Colonic mucosa (tissue), 4 donors: ENCODE results near the gene ZPBP. TPM values are rescaled to one million over a fixed set of nuclear protein-coding genes. Genes with fewer than 3 reads are reported as not detected.
"Not testable (repeated sequence)": the region's sequence is repeated elsewhere in the genome, so short reads cannot be mapped to it uniquely, and the experiment has no call there.

Experiments used
- DNase-seq: peaks from one replicate; pipeline ENCODE4 v3.0.0-alpha.2; 2020
- H3K27ac ChIP-seq: fragments of 200-600 bp; one replicate; pipeline ENCODE4 v1.8.0; 2021
- H3K27me3 ChIP-seq: fragments of 200-600 bp; one replicate; pipeline ENCODE4 v1.8.0; 2021
- H3K36me3 ChIP-seq: fragments of 200-600 bp; one replicate; pipeline ENCODE4 v1.8.0; 2021
- H3K4me1 ChIP-seq: fragments of 200-600 bp; one replicate; pipeline ENCODE4 v1.8.0; 2021; ENCODE audit warnings: mild to moderate bottlenecking
- H3K4me3 ChIP-seq: fragments of 200-600 bp; one replicate; pipeline ENCODE4 v1.8.0; 2021
- H3K9ac ChIP-seq, 2 donors: one replicate each; pipeline ENCODE4 v1.7.0; 2013; ENCODE audit warnings: control low read depth in 2 of 2, low read depth in 2 of 2, low read length in 2 of 2
- H3K9me3 ChIP-seq: fragments of 200-600 bp; one replicate; pipeline ENCODE4 v1.8.0; 2021
- CTCF ChIP-seq: fragments of 200-600 bp; IDR thresholded peaks from one replicate; pipeline ENCODE4 v1.8.0; 2022; ENCODE audit warnings: antibody characterized with exemption, mild to moderate bottlenecking
- intact Hi-C: fragments of 100-400 bp; cut with DNase I; formaldehyde crosslinking; loops from one replicate; pipeline ENCODE4 v1.14.1; 2022
- total RNA-seq, 2 donors: library from RNA; stranded (reverse); fragmentation: NEBNext Ultra II Directional in 1 of 2; extraction: Animal tissue kit (Norgen Biotek cat#: 25700) in 1 of 2; gene quantifications; one replicate each; pipeline ENCODE4 v1.2.1, GENCODE V29; 2021
- donor health status: healthy.
- donor health status: DM: no; HTN: no; CAD: no.
- donor health status: DM: no; HTN: no; CAD: no.

Gene ZPBP
- total RNA-seq, 2 donors from 2014 or later, result not detected

- intact Hi-C loops, result no loop called here
- no peak for DNase-seq
- no peaks in the 10 kb centered on the region for H3K4me1 ChIP-seq
- H3K27me3 ChIP-seq, result no peaks in the 10 kb centered on the region
- H3K9ac ChIP-seq, result no peak overlapping the region
- H3K27ac ChIP-seq, result no peak overlapping the region
- no peak overlapping the region for H3K4me3 ChIP-seq
- no peaks in the 10 kb centered on the region for H3K36me3 ChIP-seq
- no peak for TF ChIP-seq CTCF
- H3K9me3 ChIP-seq, result no peaks in the 10 kb centered on the region
These were observed 45.3 kb downstream of the ZPBP start for GRCh38 chr7:50047716-50048115.

- DNase-seq, H3K9me3 ChIP-seq, H3K9ac ChIP-seq, H3K4me3 ChIP-seq, H3K36me3 ChIP-seq, H3K27me3 ChIP-seq, H3K4me1 ChIP-seq, H3K27ac ChIP-seq, intact Hi-C loops: not testable (repeated sequence)
These were observed 51.9 kb downstream of the ZPBP start for GRCh38 chr7:50041165-50041564.

GRCh38 chr7:50037086-50037485 is 56.0 kb downstream of the ZPBP start:
- Histone ChIP-seq H3K36me3 (no peaks in the 10 kb centered on the region), H3K27me3 (no peaks in the 10 kb centered on the region), H3K9ac (no peak overlapping the region), H3K4me1 (no peaks in the 10 kb centered on the region), H3K9me3 (no peaks in the 10 kb centered on the region), H3K27ac (no peak overlapping the region), H3K4me3 (no peak overlapping the region)
- intact Hi-C loops, result no loop called here
- no peak for DNase-seq
- TF ChIP-seq CTCF, result no peak

- intact Hi-C loops, result no loop called here
- TF ChIP-seq CTCF, result no peak
- no peaks in the 10 kb centered on the region for H3K27me3 ChIP-seq
- no peaks in the 10 kb centered on the region for H3K4me1 ChIP-seq
- no peak overlapping the region for H3K27ac ChIP-seq
- no peak for DNase-seq
- H3K9ac ChIP-seq, result no peak overlapping the region
- H3K36me3 ChIP-seq, result no peaks in the 10 kb centered on the region
- no peaks in the 10 kb centered on the region for H3K9me3 ChIP-seq
- H3K4me3 ChIP-seq, result no peak overlapping the region
These were observed 70.1 kb downstream of the ZPBP start for GRCh38 chr7:50022991-50023390.

- Histone ChIP-seq H3K9me3 (no peaks in the 10 kb centered on the region), H3K4me1 (no peaks in the 10 kb centered on the region), H3K4me3 (no peak overlapping the region), H3K27me3 (no peaks in the 10 kb centered on the region), H3K9ac (no peak overlapping the region), H3K36me3 (no peaks in the 10 kb centered on the region), H3K27ac (no peak overlapping the region)
- no peak for TF ChIP-seq CTCF
- intact Hi-C loops, result no loop called here
- DNase-seq, result no peak
These were observed 70.6 kb downstream of the ZPBP start for GRCh38 chr7:50022451-50022850.

- H3K27ac ChIP-seq, result no peak overlapping the region
These were observed 97.4 kb downstream of the ZPBP start for GRCh38 chr7:49995681-49996080.

More at GRCh38 chr7:49995681-49996080, 97.4 kb downstream of the ZPBP start:
- Histone ChIP-seq H3K9ac (no peak overlapping the region), H3K36me3 (no peaks in the 10 kb centered on the region), H3K27me3 (no peaks in the 10 kb centered on the region), H3K4me3 (no peak overlapping the region), H3K9me3 (no peaks in the 10 kb centered on the region), H3K4me1 (no peaks in the 10 kb centered on the region)
- DNase-seq, result no peak
- intact Hi-C loops, result no loop called here
- no peak for TF ChIP-seq CTCF
